SK-N-SH (cell line): ENCODE data around the gene BEGAIN. TPM values are rescaled to one million over a fixed set of nuclear protein-coding genes. Genes with fewer than 3 reads are reported as not detected.
A peak's percentile ranks its signal among the peaks of the same experiment; 100 is the strongest.

Experiments used
- CTCF ChIA-PET: fragments of 300-600, 350-600 bp; formaldehyde crosslinking; extraction: SDS; loops from one replicate; lab custom pipeline; 2021; lab: Yijun Ruan, JAX
- POLR2A ChIA-PET: fragments of 350-600 bp; sonication (Branson Sonifier 250); formaldehyde crosslinking; extraction: SDS; loops from one replicate; lab custom pipeline; 2020; ENCODE audit warnings: antibody characterized with exemption, inconsistent platforms; lab: Yijun Ruan, JAX
- DNase-seq: peaks from one replicate; pipeline ENCODE4 v3.0.0; 2012
- H2AFZ ChIP-seq: fragments of 200-600 bp; sonication (generic); 2 replicates; pipeline ENCODE4 v1.8.1; 2016; ENCODE audit warnings: antibody characterized with exemption, mild to moderate bottlenecking, low read depth
- H3F3A ChIP-seq: fragments of 200-600 bp; sonication (generic); replicated peaks from 2 replicates; pipeline ENCODE3; 2016; ENCODE audit warnings: antibody characterized with exemption, mild to moderate bottlenecking; ENCODE audit not compliant: insufficient read depth
- H3K27ac ChIP-seq, 2 experiments: fragments of 200-500 bp in 1 of 2; fragments of 200-600 bp in 1 of 2; sonication (Bioruptor generic) in 1 of 2; sonication (generic), shearing (Covaris generic) in 1 of 2; 2 replicates each; pipeline versions ENCODE4 v1.5.1 to v1.6.1; 2014 to 2016; ENCODE audit warnings: low read depth in 2 of 2, inconsistent platforms in 1 of 2, low read length in 1 of 2, mild to moderate bottlenecking in 1 of 2, mixed read lengths in 1 of 2
- H3K27me3 ChIP-seq: fragments of 200-600 bp; sonication (generic), shearing (Covaris generic); 2 replicates; pipeline ENCODE4 v1.6.1; 2016; ENCODE audit warnings: mixed run types; ENCODE audit not compliant: insufficient read depth
- H3K36me3 ChIP-seq, 2 experiments: fragments of 200-500 bp in 1 of 2; fragments of 200-600 bp in 1 of 2; sonication (Bioruptor generic) in 1 of 2; sonication (generic) in 1 of 2; replicated peaks in 1 of 2; 2 replicates each; pipeline versions ENCODE3 to v1.5.1; 2014 to 2016; ENCODE audit warnings: low read length in 1 of 2, mild to moderate bottlenecking in 1 of 2; ENCODE audit not compliant: insufficient read depth in 2 of 2, control insufficient read depth in 1 of 2
- H3K4me1 ChIP-seq, 2 experiments: fragments of 200-500 bp in 1 of 2; fragments of 200-600 bp in 1 of 2; sonication (Bioruptor generic) in 1 of 2; sonication (generic), shearing (Covaris generic) in 1 of 2; 2 replicates each; pipeline versions ENCODE4 v1.5.1 to v1.6.1; 2014 to 2016; ENCODE audit warnings: low read depth in 1 of 2, low read length in 1 of 2, mixed run types in 1 of 2; ENCODE audit not compliant: insufficient read depth in 2 of 2, control insufficient read depth in 1 of 2
- H3K4me2 ChIP-seq: fragments of 200-600 bp; sonication (generic), shearing (Covaris generic); 2 replicates; pipeline ENCODE4 v1.6.1; 2017; ENCODE audit warnings: mixed run types
- H3K4me3 ChIP-seq, 2 experiments: fragments of 200-500 bp in 1 of 2; fragments of 200-600 bp in 1 of 2; sonication (Bioruptor generic) in 1 of 2; sonication (generic), shearing (Covaris generic) in 1 of 2; 2 replicates each; pipeline versions ENCODE4 v1.5.1 to v1.8.1; 2014 to 2016; ENCODE audit warnings: low read depth in 2 of 2, inconsistent platforms in 1 of 2, low read length in 1 of 2, mild to moderate bottlenecking in 1 of 2, mixed read lengths in 1 of 2, moderate library complexity in 1 of 2
- H3K79me2 ChIP-seq: fragments of 200-600 bp; sonication (generic); 2 replicates; pipeline ENCODE4 v1.8.1; 2017; ENCODE audit warnings: mild to moderate bottlenecking; ENCODE audit not compliant: insufficient read depth
- H3K9ac ChIP-seq: fragments of 200-600 bp; sonication (generic); 2 replicates; pipeline ENCODE4 v1.6.1; 2017; ENCODE audit warnings: mixed run types
- H3K9me2 ChIP-seq: fragments of 200-600 bp; sonication (generic); 2 replicates; pipeline ENCODE4 v1.6.1; 2017; ENCODE audit warnings: mixed run types
- H3K9me3 ChIP-seq: fragments of 200-600 bp; sonication (generic); 2 replicates; pipeline ENCODE4 v1.6.1; 2017; ENCODE audit warnings: mixed run types, mild to moderate bottlenecking, moderate library complexity
- H4K20me1 ChIP-seq: fragments of 200-600 bp; sonication (generic); 2 replicates; pipeline ENCODE4 v1.6.1; 2017; ENCODE audit warnings: mild to moderate bottlenecking, mixed run types; ENCODE audit not compliant: insufficient read depth
- ELF1 ChIP-seq: IDR thresholded peaks from 2 replicates; pipeline ENCODE4 v1.4.0; 2012
- FOXM1 ChIP-seq: IDR thresholded peaks from 2 replicates; pipeline ENCODE4 v1.4.0; 2012; ENCODE audit warnings: low read depth, mild to moderate bottlenecking
- GABPA ChIP-seq: IDR thresholded peaks from 2 replicates; pipeline ENCODE4 v1.4.0; 2012; ENCODE audit warnings: low read depth, mild to moderate bottlenecking
- GATA2 ChIP-seq: sonication (generic); formaldehyde crosslinking; IDR thresholded peaks from 2 replicates; pipeline ENCODE4 v1.5.0; 2020; ENCODE audit warnings: mild to moderate bottlenecking, missing genetic modification reagents
- MAX ChIP-seq: IDR thresholded peaks from 2 replicates; pipeline ENCODE4 v1.4.0; 2012; ENCODE audit warnings: low read depth
- MXI1 ChIP-seq: IDR thresholded peaks from 2 replicates; pipeline ENCODE4 v1.6.1; 2012; ENCODE audit warnings: mild to moderate bottlenecking, low read depth, low read length, improper control_type of control experiment
- RXRA ChIP-seq: IDR thresholded peaks from 2 replicates; pipeline ENCODE4 v1.4.0; 2012; ENCODE audit warnings: low read depth, mild to moderate bottlenecking, borderline replicate concordance
- SIN3A ChIP-seq: IDR thresholded peaks from 2 replicates; pipeline ENCODE4 v1.6.1; 2012; ENCODE audit warnings: low read depth, mild to moderate bottlenecking, low read length, moderate library complexity, borderline replicate concordance
- SMC3 ChIP-seq: IDR thresholded peaks from 2 replicates; pipeline ENCODE4 v1.6.1; 2012; ENCODE audit warnings: low read depth, low read length, improper control_type of control experiment
- TAF1 ChIP-seq: IDR thresholded peaks from 2 replicates; pipeline ENCODE4 v1.6.1; 2012; ENCODE audit warnings: low read depth, mild to moderate bottlenecking, low read length, moderate library complexity, borderline replicate concordance
- YY1 ChIP-seq: IDR thresholded peaks from 2 replicates; pipeline ENCODE4 v1.4.0; 2012; ENCODE audit warnings: low read depth, mild to moderate bottlenecking
- WGBS: methylation state at CpG from one replicate; pipeline ENCODE4 v1.1.6; 2017; ENCODE audit warnings: low lambda C conversion rate; 5-methylcytosine and 5-hydroxymethylcytosine counted together
- polyA plus RNA-seq, 3 experiments: library from polyadenylated mRNA; depleted of rRNA; stranded (reverse); fragments of >200 nt; gene quantifications; 2 replicates each; pipeline ENCODE4 v1.2.3, GENCODE V29; 2012
- TF ChIP-seq, protein P1 (sequence below): fragments of 150-350 bp; IDR thresholded peaks from 2 replicates; pipeline ENCODE4 v1.6.1; 2017; ENCODE audit warnings: antibody characterized with exemption, low read length, low read depth, borderline replicate concordance

Gene BEGAIN
- polyA plus RNA-seq, 1 of the 3 experiments (the other 2 are of a cell fraction): 4.2 TPM

DNA sequence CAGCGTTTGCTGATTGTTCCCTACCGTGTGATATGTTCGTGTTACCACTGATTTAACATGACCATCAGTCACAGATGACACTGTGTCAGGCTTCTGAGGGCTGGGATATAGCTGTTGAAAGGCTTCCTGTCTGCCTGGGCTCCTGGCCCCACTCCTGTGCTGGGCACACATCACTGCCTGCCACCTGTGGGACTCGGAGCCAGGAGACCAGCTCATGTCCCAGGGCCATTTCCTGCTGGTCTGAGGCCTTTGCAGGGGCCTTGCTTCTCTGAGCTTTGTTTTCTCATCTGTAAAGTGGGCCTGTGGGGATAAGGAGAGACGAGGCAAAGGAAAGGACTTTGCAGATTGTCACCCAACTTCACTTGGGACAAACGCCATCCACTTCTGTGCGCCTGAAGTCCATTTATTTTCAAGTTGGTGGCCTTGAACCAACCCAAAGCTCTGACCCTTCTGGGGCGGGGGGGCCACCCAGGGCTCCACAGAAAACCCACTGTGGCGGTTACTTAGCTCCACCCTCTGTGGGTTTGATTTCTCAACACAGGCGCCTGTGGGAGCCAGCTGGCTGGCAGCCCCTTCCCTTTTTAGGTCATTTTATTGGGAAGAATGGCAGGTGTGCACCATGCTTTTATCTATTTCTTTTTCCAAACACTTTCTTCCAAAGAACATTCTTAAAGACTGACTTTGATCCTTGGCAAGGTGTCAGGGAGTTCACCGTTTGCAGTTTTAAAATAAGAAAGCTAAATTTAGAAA is 54.1 kb downstream of the BEGAIN start:
- TF ChIP-seq MAX (no peak), GATA2 (CRISPR knock-in tag) (no peak), FOXM1 (no peak), YY1 (no peak), TAF1 (no peak), RXRA (no peak), MXI1 (no peak), SIN3A (no peak), ELF1 (no peak), SMC3 (no peak)
- TF ChIP-seq, protein P1, sequence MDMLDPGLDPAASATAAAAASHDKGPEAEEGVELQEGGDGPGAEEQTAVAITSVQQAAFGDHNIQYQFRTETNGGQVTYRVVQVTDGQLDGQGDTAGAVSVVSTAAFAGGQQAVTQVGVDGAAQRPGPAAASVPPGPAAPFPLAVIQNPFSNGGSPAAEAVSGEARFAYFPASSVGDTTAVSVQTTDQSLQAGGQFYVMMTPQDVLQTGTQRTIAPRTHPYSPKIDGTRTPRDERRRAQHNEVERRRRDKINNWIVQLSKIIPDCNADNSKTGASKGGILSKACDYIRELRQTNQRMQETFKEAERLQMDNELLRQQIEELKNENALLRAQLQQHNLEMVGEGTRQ: no peak
- 77% methylated on average over 10 of the region's 11 CpGs for WGBS
- Histone ChIP-seq H3K27me3 (no peaks in the 10 kb centered on the region), H3K4me1 (peaks cover 0 to 57% of the 10 kb centered on the region in 2 experiments; a peak in 1 of 4 replicates), H3F3A (no peaks in the 10 kb centered on the region), H2AFZ (no peak overlapping the region), H4K20me1 (no peaks in the 10 kb centered on the region), H3K4me2 (no peak overlapping the region), H3K4me3 (no peak overlapping the region), H3K9me3 (no peaks in the 10 kb centered on the region), H3K9me2 (no peaks in the 10 kb centered on the region), H3K36me3 (no peaks in the 10 kb centered on the region), H3K27ac (peak overlapping the region in 1 of 2 experiments; percentile 73; a peak in 2 of 4 replicates), H3K9ac (no peak overlapping the region), H3K79me2 (no peaks in the 10 kb centered on the region)
- ChIA-PET CTCF (interaction anchor here (0.9 to 11.4 kb wide), 9 partner anchors 10 to 368 kb away, joined by 3 to 82 read pairs (median 5); no protein-coding TSS in a partner anchor), POLR2A (interaction anchor here (0.8 to 12.0 kb wide), 7 partner anchors 12 to 238 kb away, joined by 3 to 91 read pairs (median 4); no protein-coding TSS in a partner anchor)
- peak; percentile 46 for DNase-seq

GRCh38 chr14:100532154-100532861 is 54.9 kb downstream of the BEGAIN start:
- CTCF ChIA-PET: interaction anchor here (0.9 to 11.4 kb wide), 9 partner anchors 8 to 148 kb away, joined by 3 to 82 read pairs (median 4); no protein-coding TSS in a partner anchor
- no peaks in the 10 kb centered on the region for H4K20me1 ChIP-seq
- H3K4me2 ChIP-seq: no peak overlapping the region
- H3K4me3 ChIP-seq: no peak overlapping the region
- no peaks in the 10 kb centered on the region for H3K79me2 ChIP-seq
- no peak overlapping the region for H3K9ac ChIP-seq
- peaks cover 0 to 61% of the 10 kb centered on the region in 2 experiments; a peak in 1 of 4 replicates for H3K4me1 ChIP-seq
- no peak overlapping the region for H2AFZ ChIP-seq
- 87% methylated on average over 8 of the region's 12 CpGs for WGBS
- peak overlapping the region in 1 of 2 experiments; percentile 73; a peak in 2 of 4 replicates for H3K27ac ChIP-seq
- peak; percentile 48 for DNase-seq
- POLR2A ChIA-PET: interaction anchor here (1.1 to 12.0 kb wide), 8 partner anchors 12 to 239 kb away, joined by 3 to 91 read pairs (median 4); no protein-coding TSS in a partner anchor
- H3K9me2 ChIP-seq: no peaks in the 10 kb centered on the region
- H3F3A ChIP-seq: no peaks in the 10 kb centered on the region
- TF ChIP-seq GABPA: no peak
- TF ChIP-seq MXI1: 0 out of 2 replicates have a peak, but pooled peaks have one; percentile 27
- H3K36me3 ChIP-seq: no peaks in the 10 kb centered on the region
- H3K27me3 ChIP-seq: no peaks in the 10 kb centered on the region
- H3K9me3 ChIP-seq: no peaks in the 10 kb centered on the region
